Lower lobe of right lung (tissue), 2 donors: ENCODE measurements around the gene DEFB114. TPM values are rescaled to one million over a fixed set of nuclear protein-coding genes. Genes with fewer than 3 reads are reported as not detected.
A peak's percentile ranks its signal among the peaks of the same experiment; 100 is the strongest.
"Not testable (repeated sequence)": the region's sequence is repeated elsewhere in the genome, so short reads cannot be mapped to it uniquely, and the experiment has no call there.

Source experiments
- ATAC-seq, 2 donors: fragments of 200-7000 bp; cut with Tn5 transposase; one replicate each; pipeline ENCODE4 v1.9.1; 2020 to 2022; ENCODE audit warnings: mild to moderate bottlenecking in 2 of 2, moderate library complexity in 2 of 2
- DNase-seq: peaks from one replicate; pipeline ENCODE4 v3.0.0-alpha.2; 2020
- H3K27ac ChIP-seq: fragments of 200-600 bp; one replicate; pipeline ENCODE4 v1.8.0; 2022
- H3K27me3 ChIP-seq: fragments of 200-600 bp; one replicate; pipeline ENCODE4 v1.8.0; 2022; ENCODE audit warnings: low read depth
- H3K36me3 ChIP-seq: fragments of 200-600 bp; one replicate; pipeline ENCODE4 v1.8.0; 2022; ENCODE audit warnings: mild to moderate bottlenecking
- H3K4me1 ChIP-seq: fragments of 200-600 bp; one replicate; pipeline ENCODE4 v1.8.0; 2022
- H3K4me3 ChIP-seq: fragments of 200-600 bp; one replicate; pipeline ENCODE4 v1.8.0; 2022; ENCODE audit warnings: mild to moderate bottlenecking
- H3K9me3 ChIP-seq: fragments of 200-600 bp; one replicate; pipeline ENCODE4 v1.8.0; 2022
- intact Hi-C: fragments of 100-400 bp; cut with DNase I; formaldehyde crosslinking; loops from one replicate; pipeline ENCODE4 v1.11.0; 2022
- total RNA-seq: library from RNA; stranded (reverse); fragmentation: NEBNext Ultra II Directional; extraction: Animal tissue kit (Norgen Biotek cat#: 25700); gene quantifications from one replicate; pipeline ENCODE4 v1.2.1, GENCODE V29; 2021
- TF ChIP-seq, protein P1 (sequence below): fragments of 200-600 bp; IDR thresholded peaks from one replicate; pipeline ENCODE4 v1.8.0; 2022; ENCODE audit warnings: antibody characterized with exemption, mild to moderate bottlenecking
- donor health status: DM: no; HTN: yes; CAD: no; lungs with severe emphysema.

The DEFB114 gene
- total RNA-seq, 1 donor from 2014 or later: not detected

DNA sequence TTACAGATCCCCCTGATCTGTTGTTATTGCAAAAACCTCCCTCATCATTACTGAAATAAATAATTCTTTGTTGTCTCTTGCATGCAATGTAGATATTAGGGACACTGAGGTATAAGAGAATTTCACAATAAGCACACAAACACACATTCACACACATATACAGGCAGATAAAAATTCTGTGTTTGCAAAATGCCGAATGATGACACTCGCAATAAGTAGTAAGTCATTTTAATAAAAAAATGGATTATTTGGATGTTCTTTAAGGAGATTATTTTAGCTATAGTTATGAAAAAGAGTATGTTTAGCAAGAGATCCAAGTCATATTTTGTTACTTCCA is 13.6 kb downstream of the DEFB114 start:
- ATAC-seq (no peak), DNase-seq (no peak)
- Histone ChIP-seq H3K4me1 (no peaks in the 10 kb centered on the region), H3K27me3 (no peaks in the 10 kb centered on the region), H3K27ac (no peak overlapping the region), H3K4me3 (no peak overlapping the region), H3K9me3 (no peaks in the 10 kb centered on the region), H3K36me3 (no peaks in the 10 kb centered on the region)
- intact Hi-C loops: no loop called here
- TF ChIP-seq, protein P1, sequence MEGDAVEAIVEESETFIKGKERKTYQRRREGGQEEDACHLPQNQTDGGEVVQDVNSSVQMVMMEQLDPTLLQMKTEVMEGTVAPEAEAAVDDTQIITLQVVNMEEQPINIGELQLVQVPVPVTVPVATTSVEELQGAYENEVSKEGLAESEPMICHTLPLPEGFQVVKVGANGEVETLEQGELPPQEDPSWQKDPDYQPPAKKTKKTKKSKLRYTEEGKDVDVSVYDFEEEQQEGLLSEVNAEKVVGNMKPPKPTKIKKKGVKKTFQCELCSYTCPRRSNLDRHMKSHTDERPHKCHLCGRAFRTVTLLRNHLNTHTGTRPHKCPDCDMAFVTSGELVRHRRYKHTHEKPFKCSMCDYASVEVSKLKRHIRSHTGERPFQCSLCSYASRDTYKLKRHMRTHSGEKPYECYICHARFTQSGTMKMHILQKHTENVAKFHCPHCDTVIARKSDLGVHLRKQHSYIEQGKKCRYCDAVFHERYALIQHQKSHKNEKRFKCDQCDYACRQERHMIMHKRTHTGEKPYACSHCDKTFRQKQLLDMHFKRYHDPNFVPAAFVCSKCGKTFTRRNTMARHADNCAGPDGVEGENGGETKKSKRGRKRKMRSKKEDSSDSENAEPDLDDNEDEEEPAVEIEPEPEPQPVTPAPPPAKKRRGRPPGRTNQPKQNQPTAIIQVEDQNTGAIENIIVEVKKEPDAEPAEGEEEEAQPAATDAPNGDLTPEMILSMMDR: no peak

DNA sequence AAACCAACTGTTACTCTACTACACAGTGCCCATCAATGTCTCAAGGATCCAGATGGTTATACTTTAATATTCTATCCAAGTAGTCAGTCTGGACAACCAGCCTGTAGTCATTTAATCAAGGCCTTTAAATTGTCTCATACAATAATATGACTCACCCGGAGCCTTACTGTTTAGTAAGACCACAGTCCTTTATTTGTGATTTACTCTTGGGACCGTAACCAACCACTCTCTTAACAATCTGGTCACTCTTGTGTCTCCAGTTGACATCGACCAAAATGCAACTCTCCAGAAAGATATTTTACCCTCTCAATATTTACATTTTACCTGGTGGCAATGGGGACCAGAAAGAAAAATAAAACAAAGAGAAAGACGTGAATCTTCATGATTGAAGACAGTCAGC is 14.9 kb downstream of the DEFB114 start:
- H3K36me3 ChIP-seq: no peaks in the 10 kb centered on the region
- DNase-seq (no peak), ATAC-seq (no peak)
- intact Hi-C loops: no loop called here
- H3K9me3 ChIP-seq: no peaks in the 10 kb centered on the region
- no peak overlapping the region for H3K27ac ChIP-seq
- TF ChIP-seq, protein P1: no peak
- H3K27me3 ChIP-seq: no peaks in the 10 kb centered on the region
- no peak overlapping the region for H3K4me3 ChIP-seq
- no peaks in the 10 kb centered on the region for H3K4me1 ChIP-seq

DNA sequence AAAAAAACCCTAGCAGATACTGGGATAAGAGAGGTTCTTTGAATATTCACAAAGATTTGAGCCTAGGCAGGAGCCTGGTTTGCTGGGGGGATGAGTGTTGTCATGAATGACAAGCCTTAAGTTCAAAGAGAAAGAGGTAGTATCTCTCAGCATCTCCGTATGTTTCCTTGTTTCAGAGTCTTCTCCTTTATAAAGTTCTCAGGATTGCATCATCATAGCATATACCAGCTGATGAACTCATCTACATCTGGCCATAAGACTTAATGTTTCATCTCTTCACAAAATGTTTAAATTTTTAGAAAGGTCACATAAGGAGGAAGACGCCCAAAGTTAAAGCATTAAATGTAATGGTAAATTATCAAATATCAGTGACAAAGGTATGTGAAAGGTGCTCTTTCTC is 17.1 kb downstream of the DEFB114 start:
- Histone ChIP-seq H3K9me3 (no peaks in the 10 kb centered on the region), H3K4me1 (no peaks in the 10 kb centered on the region), H3K27me3 (no peaks in the 10 kb centered on the region), H3K27ac (no peak overlapping the region), H3K36me3 (no peaks in the 10 kb centered on the region), H3K4me3 (no peak overlapping the region)
- ATAC-seq (no peak), DNase-seq (no peak)
- intact Hi-C loops: no loop called here
- TF ChIP-seq, protein P1: no peak

- intact Hi-C loops, DNase-seq, H3K27ac ChIP-seq, H3K36me3 ChIP-seq, H3K27me3 ChIP-seq, H3K4me1 ChIP-seq, H3K4me3 ChIP-seq, ATAC-seq, H3K9me3 ChIP-seq: not testable (repeated sequence)
Measured at GRCh38 chr6:49944068-49944467, 19.9 kb downstream of the DEFB114 start.

DNA sequence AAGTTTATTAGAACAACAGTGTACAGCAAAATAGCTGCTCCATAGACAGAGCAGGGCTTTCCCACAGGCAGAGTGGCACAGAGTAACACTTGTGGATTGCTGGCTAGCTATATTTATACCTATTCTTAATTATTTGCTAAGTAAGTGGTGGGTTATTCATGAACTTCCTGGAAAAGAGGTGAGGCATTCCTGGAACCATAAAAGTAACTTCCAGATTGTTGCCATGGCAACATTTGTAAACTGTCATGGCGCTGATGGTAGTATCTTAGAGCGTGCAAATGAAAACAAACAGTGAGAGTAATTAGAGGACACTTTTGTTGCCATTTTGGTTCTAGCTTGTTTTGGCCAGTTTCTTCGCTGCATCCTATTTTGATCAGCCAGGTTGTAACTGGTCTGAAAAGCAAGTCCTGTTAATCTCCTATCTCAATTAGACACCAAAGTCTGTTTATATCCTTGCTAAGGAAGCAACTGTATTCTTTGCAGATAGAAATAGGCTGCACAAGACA is 23.9 kb downstream of the DEFB114 start:
- TF ChIP-seq, protein P1: no peak
- intact Hi-C loops: no loop called here
- DNase-seq: no peak
- Histone ChIP-seq H3K27me3 (no peaks in the 10 kb centered on the region), H3K36me3 (no peaks in the 10 kb centered on the region), H3K27ac (no peak overlapping the region), H3K4me3 (no peak overlapping the region), H3K9me3 (no peaks in the 10 kb centered on the region), H3K4me1 (no peaks in the 10 kb centered on the region)
- peak in 1 of 2 donors; percentile 43 for ATAC-seq

DNA sequence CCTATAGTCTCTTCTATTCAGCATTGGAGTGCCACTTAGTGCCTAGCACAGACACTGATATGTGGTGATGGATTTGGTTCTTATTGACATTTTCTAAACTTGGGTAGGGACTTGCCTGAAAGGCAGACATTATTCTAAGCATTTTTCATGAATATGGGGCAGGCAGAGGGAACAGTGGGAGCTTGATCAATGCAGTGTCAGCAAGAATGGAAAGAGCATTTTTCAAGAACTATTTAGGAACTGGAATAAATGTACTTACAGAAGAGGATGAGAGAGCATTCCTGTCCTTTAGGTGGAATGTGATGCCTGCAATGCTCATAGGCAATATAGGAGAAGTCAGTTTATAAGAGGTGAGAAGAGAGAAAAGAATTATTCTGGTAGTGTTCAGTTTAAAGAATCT is 26.2 kb downstream of the DEFB114 start:
- DNase-seq (no peak), ATAC-seq (no peak)
- no peaks in the 10 kb centered on the region for H3K9me3 ChIP-seq
- intact Hi-C loops: no loop called here
- H3K4me3 ChIP-seq: no peak overlapping the region
- H3K36me3 ChIP-seq: no peaks in the 10 kb centered on the region
- no peaks in the 10 kb centered on the region for H3K27me3 ChIP-seq
- H3K4me1 ChIP-seq: no peaks in the 10 kb centered on the region
- H3K27ac ChIP-seq: no peak overlapping the region
- TF ChIP-seq, protein P1: no peak
